ENCODE data around the gene HAAO.
"Not testable (repeated sequence)": the region's sequence is repeated elsewhere in the genome, so short reads cannot be mapped to it uniquely, and the experiment has no call there.

HAAO gene

GRCh38 chr2:42792583-42793333, at the start of gene HAAO:
Gene HAAO, minus strand, starts transcription at chr2:42792583. Its CDS starts 47 bp downstream, at chr2:42792536.
- peak in 1 of 2 donors; percentile 22 for DNase-seq

- DNase-seq, result no peak
Measured at GRCh38 chr2:42841344-42841743, 49.0 kb upstream of the HAAO start.

- DNase-seq, result no peak
Measured at GRCh38 chr2:42840760-42841159, 48.4 kb upstream of the HAAO start.

- no peak for DNase-seq
Measured at GRCh38 chr2:42839809-42840501, 47.6 kb upstream of the HAAO start.

GRCh38 chr2:42838133-42838532, 45.8 kb upstream of the HAAO start:
- no peak for DNase-seq

GRCh38 chr2:42835577-42836371, 43.4 kb upstream of the HAAO start:
- DNase-seq, result no peak

GRCh38 chr2:42834161-42834560, 41.8 kb upstream of the HAAO start:
- no peak for DNase-seq

GRCh38 chr2:42832289-42832634, 39.9 kb upstream of the HAAO start:
- DNase-seq, result no peak

GRCh38 chr2:42831575-42832288, 39.3 kb upstream of the HAAO start:
- not testable (repeated sequence) for DNase-seq

GRCh38 chr2:42830922-42831574, 38.7 kb upstream of the HAAO start:
- DNase-seq, result no peak

- no peak for DNase-seq
Measured at GRCh38 chr2:42829671-42830440, 37.5 kb upstream of the HAAO start.

- DNase-seq, result peak; percentile 67 to 73
Measured at GRCh38 chr2:42828487-42829425, 36.4 kb upstream of the HAAO start.

- DNase-seq, result peak; percentile 89 to 91
Measured at GRCh38 chr2:42827647-42828486, 35.5 kb upstream of the HAAO start.

GRCh38 chr2:42826231-42826630, 33.8 kb upstream of the HAAO start:
- DNase-seq, result no peak

GRCh38 chr2:42824454-42824807, 32.0 kb upstream of the HAAO start:
- no peak for DNase-seq

- DNase-seq, result no peak
Measured at GRCh38 chr2:42823744-42824453, 31.5 kb upstream of the HAAO start.

- no peak for DNase-seq
Measured at GRCh38 chr2:42819160-42819559, 26.8 kb upstream of the HAAO start.

GRCh38 chr2:42815726-42816125, 23.3 kb upstream of the HAAO start:
- DNase-seq, result no peak

GRCh38 chr2:42813763-42814162, 21.4 kb upstream of the HAAO start:
- DNase-seq, result no peak
